ENCODE measurements around the gene UBE4B.

DNA sequence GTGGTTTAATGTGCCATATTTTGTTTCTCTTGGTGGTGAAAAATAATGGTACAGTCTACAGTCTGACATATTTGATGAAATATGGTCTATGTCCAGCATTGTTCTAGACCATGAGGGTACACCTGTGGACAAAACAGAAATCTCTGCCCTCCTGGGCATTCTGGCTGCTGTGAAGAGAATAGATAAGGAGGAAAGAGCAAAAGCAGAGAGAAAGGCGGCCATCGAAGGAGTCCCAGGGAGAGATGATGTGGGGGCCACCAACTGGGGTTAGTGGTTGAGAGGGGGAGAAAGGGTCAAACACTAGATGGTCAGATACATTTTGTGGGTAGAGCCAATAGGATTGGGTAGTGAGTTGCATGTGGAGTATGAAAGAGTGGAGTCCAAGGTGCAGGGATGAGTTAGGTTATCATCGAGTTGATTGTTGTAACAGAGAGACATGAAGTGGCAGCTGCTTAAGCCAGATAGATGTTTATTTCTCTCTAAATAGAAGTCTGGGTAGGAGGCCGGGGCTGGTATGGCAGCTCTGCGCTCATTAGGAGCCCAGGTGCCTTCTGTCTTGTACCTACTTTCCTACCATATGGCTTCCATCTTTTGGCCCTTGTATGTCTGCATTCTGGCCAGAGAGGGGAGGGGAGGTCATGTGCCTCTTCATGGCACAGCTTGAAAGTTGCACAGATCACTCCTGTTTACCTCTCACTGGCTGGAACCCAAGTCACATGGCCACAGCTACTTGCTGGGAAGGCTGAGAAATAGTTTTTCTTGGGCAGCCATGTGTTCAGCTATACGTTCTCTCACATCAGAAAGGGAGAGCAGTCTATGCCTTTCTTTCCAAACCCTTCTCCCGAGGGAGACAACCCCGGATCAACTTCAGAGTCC, 13.0 kb downstream of the UBE4B start:
- TF ChIP-seq, protein P1, sequence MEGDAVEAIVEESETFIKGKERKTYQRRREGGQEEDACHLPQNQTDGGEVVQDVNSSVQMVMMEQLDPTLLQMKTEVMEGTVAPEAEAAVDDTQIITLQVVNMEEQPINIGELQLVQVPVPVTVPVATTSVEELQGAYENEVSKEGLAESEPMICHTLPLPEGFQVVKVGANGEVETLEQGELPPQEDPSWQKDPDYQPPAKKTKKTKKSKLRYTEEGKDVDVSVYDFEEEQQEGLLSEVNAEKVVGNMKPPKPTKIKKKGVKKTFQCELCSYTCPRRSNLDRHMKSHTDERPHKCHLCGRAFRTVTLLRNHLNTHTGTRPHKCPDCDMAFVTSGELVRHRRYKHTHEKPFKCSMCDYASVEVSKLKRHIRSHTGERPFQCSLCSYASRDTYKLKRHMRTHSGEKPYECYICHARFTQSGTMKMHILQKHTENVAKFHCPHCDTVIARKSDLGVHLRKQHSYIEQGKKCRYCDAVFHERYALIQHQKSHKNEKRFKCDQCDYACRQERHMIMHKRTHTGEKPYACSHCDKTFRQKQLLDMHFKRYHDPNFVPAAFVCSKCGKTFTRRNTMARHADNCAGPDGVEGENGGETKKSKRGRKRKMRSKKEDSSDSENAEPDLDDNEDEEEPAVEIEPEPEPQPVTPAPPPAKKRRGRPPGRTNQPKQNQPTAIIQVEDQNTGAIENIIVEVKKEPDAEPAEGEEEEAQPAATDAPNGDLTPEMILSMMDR (IDR thresholded peaks at IDR 0.05; ENCODE audit: low read depth, low read length), result no peak
- TF ChIP-seq EZH2phosphoT487 (IDR thresholded peaks at IDR 0.05; ENCODE audit: low read depth), result no peak

Measured in OCI-LY3 (cell line).